Activated naive CD4-positive, alpha-beta T cell treated with anti-CD3 and anti-CD28 coated beads, Interleukin-2, amount 10 ng/mL, durations not matched to agents 7 days and 5 days (primary cell): ENCODE measurements around the gene CCDC92.

ENCODE experiments used
- CTCF ChIA-PET: fragments of 350-600 bp; sonication (Branson Sonifier 250); formaldehyde crosslinking; loops from one replicate; lab custom pipeline; 2021; ENCODE audit warnings: antibody characterized with exemption; lab: Charles Lee
- DNase-seq: peaks from one replicate; pipeline ENCODE4 v3.0.0-alpha.2; 2020
- H3K27ac Mint-ChIP-seq: one replicate; pipeline ENCODE4 v1.8.0; 2021; ENCODE audit warnings: mild to moderate bottlenecking, moderate library complexity, mixed read lengths
- H3K27me3 Mint-ChIP-seq: one replicate; pipeline ENCODE4 v1.8.0; 2021; ENCODE audit warnings: mild to moderate bottlenecking, mixed read lengths
- H3K36me3 Mint-ChIP-seq: one replicate; pipeline ENCODE4 v1.8.0; 2021; ENCODE audit warnings: mixed read lengths
- H3K4me1 Mint-ChIP-seq: one replicate; pipeline ENCODE4 v1.8.0; 2021; ENCODE audit warnings: mixed read lengths
- H3K4me3 Mint-ChIP-seq: one replicate; pipeline ENCODE4 v1.8.0; 2021; ENCODE audit warnings: mild to moderate bottlenecking, moderate library complexity, mixed read lengths
- H3K9me3 Mint-ChIP-seq: one replicate; pipeline ENCODE4 v1.8.0; 2021; ENCODE audit warnings: mixed read lengths

Gene CCDC92

GRCh38 chr12:123907726-123908476 is 64.7 kb downstream of the CCDC92 start:
- Mint-ChIP-seq H3K27me3 (peaks cover 17% of the 10 kb centered on the region), H3K4me3 (no peak overlapping the region), H3K4me1 (peaks cover 5% of the 10 kb centered on the region), H3K9me3 (no peaks in the 10 kb centered on the region), H3K36me3 (no peaks in the 10 kb centered on the region), H3K27ac (no peak overlapping the region)
- no peak for DNase-seq
- CTCF ChIA-PET = interaction anchor here (6.1 kb wide), 1 partner anchor 77 kb away, joined by 63 read pairs; no protein-coding TSS in a partner anchor

- CTCF ChIA-PET = interaction anchor here (1.3 to 6.1 kb wide), 2 partner anchors 78 to 100 kb away, joined by 4 to 63 read pairs; no protein-coding TSS in a partner anchor
- peaks cover 5% of the 10 kb centered on the region for H3K4me1 Mint-ChIP-seq
- no peak overlapping the region for H3K27ac Mint-ChIP-seq
- H3K4me3 Mint-ChIP-seq = no peak overlapping the region
- H3K9me3 Mint-ChIP-seq = no peaks in the 10 kb centered on the region
- H3K36me3 Mint-ChIP-seq = no peaks in the 10 kb centered on the region
- peaks cover 25% of the 10 kb centered on the region for H3K27me3 Mint-ChIP-seq
- DNase-seq = no peak
Measured at GRCh38 chr12:123906711-123907420, 65.8 kb downstream of the CCDC92 start.

GRCh38 chr12:123905319-123905925 is 67.2 kb downstream of the CCDC92 start:
- no peak overlapping the region for H3K4me3 Mint-ChIP-seq
- H3K27me3 Mint-ChIP-seq = peaks cover 35% of the 10 kb centered on the region
- CTCF ChIA-PET = interaction anchor here (0.5 to 6.1 kb wide), 20 partner anchors 9 to 860 kb away, joined by 3 to 63 read pairs (median 4); no protein-coding TSS in a partner anchor
- no peak overlapping the region for H3K27ac Mint-ChIP-seq
- peaks cover 8% of the 10 kb centered on the region for H3K4me1 Mint-ChIP-seq
- no peaks in the 10 kb centered on the region for H3K9me3 Mint-ChIP-seq
- H3K36me3 Mint-ChIP-seq = no peaks in the 10 kb centered on the region
- peak; percentile 79 for DNase-seq

GRCh38 chr12:123903301-123904065 is 69.1 kb downstream of the CCDC92 start:
- Mint-ChIP-seq H3K4me3 (no peak overlapping the region), H3K36me3 (no peaks in the 10 kb centered on the region), H3K27me3 (peaks cover 36% of the 10 kb centered on the region), H3K27ac (no peak overlapping the region), H3K4me1 (peaks cover 8% of the 10 kb centered on the region), H3K9me3 (no peaks in the 10 kb centered on the region)
- CTCF ChIA-PET = interaction anchor here (0.9 to 6.1 kb wide), 7 partner anchors 24 to 129 kb away, joined by 3 to 63 read pairs (median 13); no protein-coding TSS in a partner anchor
- DNase-seq = no peak

GRCh38 chr12:123902821-123903220 is 69.8 kb downstream of the CCDC92 start:
- no peak overlapping the region for H3K4me3 Mint-ChIP-seq
- CTCF ChIA-PET = interaction anchor here (3.9 to 6.1 kb wide), 2 partner anchors 82 to 129 kb away, joined by 29 to 63 read pairs; no protein-coding TSS in a partner anchor
- H3K4me1 Mint-ChIP-seq = peaks cover 8% of the 10 kb centered on the region
- H3K36me3 Mint-ChIP-seq = no peaks in the 10 kb centered on the region
- H3K27me3 Mint-ChIP-seq = peaks cover 36% of the 10 kb centered on the region
- no peak overlapping the region for H3K27ac Mint-ChIP-seq
- DNase-seq = no peak
- no peaks in the 10 kb centered on the region for H3K9me3 Mint-ChIP-seq

- peaks cover 32% of the 10 kb centered on the region for H3K27me3 Mint-ChIP-seq
- no peak overlapping the region for H3K27ac Mint-ChIP-seq
- no peak overlapping the region for H3K4me3 Mint-ChIP-seq
- no peak for DNase-seq
- no peaks in the 10 kb centered on the region for H3K9me3 Mint-ChIP-seq
- peaks cover 8% of the 10 kb centered on the region for H3K4me1 Mint-ChIP-seq
- no peaks in the 10 kb centered on the region for H3K36me3 Mint-ChIP-seq
- CTCF ChIA-PET = interaction anchor here (0.6 to 1.8 kb wide), 5 partner anchors 32 to 138 kb away, joined by 3 to 8 read pairs (median 4); no protein-coding TSS in a partner anchor
Measured at GRCh38 chr12:123900871-123901376, 71.7 kb downstream of the CCDC92 start.

GRCh38 chr12:123899368-123899767 is 73.3 kb downstream of the CCDC92 start:
- Mint-ChIP-seq H3K9me3 (no peaks in the 10 kb centered on the region), H3K4me3 (no peak overlapping the region), H3K36me3 (no peaks in the 10 kb centered on the region), H3K4me1 (peaks cover 4% of the 10 kb centered on the region), H3K27me3 (peaks cover 28% of the 10 kb centered on the region), H3K27ac (no peak overlapping the region)
- CTCF ChIA-PET = interaction anchor here (0.8 kb wide), 1 partner anchor 39 kb away, joined by 4 read pairs; no protein-coding TSS in a partner anchor
- no peak for DNase-seq

GRCh38 chr12:123898673-123899072 is 74.0 kb downstream of the CCDC92 start:
- no peak overlapping the region for H3K4me3 Mint-ChIP-seq

GRCh38 chr12:123897221-123897620 is 75.4 kb downstream of the CCDC92 start:
- Mint-ChIP-seq H3K4me1 (peaks cover 4% of the 10 kb centered on the region), H3K27ac (no peak overlapping the region), H3K27me3 (peaks cover 13% of the 10 kb centered on the region), H3K4me3 (no peak overlapping the region), H3K9me3 (no peaks in the 10 kb centered on the region), H3K36me3 (no peaks in the 10 kb centered on the region)
- CTCF ChIA-PET = no interaction called here
- no peak for DNase-seq

More at GRCh38 chr12:123898673-123899072, 74.0 kb downstream of the CCDC92 start:
- peaks cover 23% of the 10 kb centered on the region for H3K27me3 Mint-ChIP-seq
- no peak for DNase-seq
- peaks cover 4% of the 10 kb centered on the region for H3K4me1 Mint-ChIP-seq
- CTCF ChIA-PET = no interaction called here
- no peaks in the 10 kb centered on the region for H3K36me3 Mint-ChIP-seq
- H3K9me3 Mint-ChIP-seq = no peaks in the 10 kb centered on the region
- H3K27ac Mint-ChIP-seq = no peak overlapping the region

- no peak overlapping the region for H3K4me3 Mint-ChIP-seq
- H3K9me3 Mint-ChIP-seq = no peaks in the 10 kb centered on the region
- no peaks in the 10 kb centered on the region for H3K36me3 Mint-ChIP-seq
- H3K27me3 Mint-ChIP-seq = peaks cover 15% of the 10 kb centered on the region
- DNase-seq = no peak
- peaks cover 4% of the 10 kb centered on the region for H3K4me1 Mint-ChIP-seq
- CTCF ChIA-PET = interaction anchor here (0.7 kb wide), 1 partner anchor 904 kb away, joined by 3 read pairs; no protein-coding TSS in a partner anchor
- H3K27ac Mint-ChIP-seq = no peak overlapping the region
Measured at GRCh38 chr12:123896767-123897166, 75.9 kb downstream of the CCDC92 start.

- H3K9me3 Mint-ChIP-seq = no peaks in the 10 kb centered on the region
- H3K27me3 Mint-ChIP-seq = peaks cover 5% of the 10 kb centered on the region
- no peaks in the 10 kb centered on the region for H3K36me3 Mint-ChIP-seq
- H3K4me1 Mint-ChIP-seq = no peaks in the 10 kb centered on the region
- H3K27ac Mint-ChIP-seq = no peak overlapping the region
- CTCF ChIA-PET = no interaction called here
- no peak for DNase-seq
- H3K4me3 Mint-ChIP-seq = no peak overlapping the region
Measured at GRCh38 chr12:123895451-123895850, 77.2 kb downstream of the CCDC92 start.

- H3K9me3 Mint-ChIP-seq = no peaks in the 10 kb centered on the region
- no peak overlapping the region for H3K27ac Mint-ChIP-seq
- DNase-seq = no peak
- H3K4me3 Mint-ChIP-seq = no peak overlapping the region
- H3K27me3 Mint-ChIP-seq = peaks cover 4% of the 10 kb centered on the region
- no peaks in the 10 kb centered on the region for H3K4me1 Mint-ChIP-seq
- CTCF ChIA-PET = no interaction called here
- no peaks in the 10 kb centered on the region for H3K36me3 Mint-ChIP-seq
Measured at GRCh38 chr12:123894823-123895345, 77.7 kb downstream of the CCDC92 start.

- Mint-ChIP-seq H3K4me3 (no peak overlapping the region), H3K27me3 (peaks cover 8% of the 10 kb centered on the region), H3K27ac (no peak overlapping the region), H3K9me3 (no peaks in the 10 kb centered on the region), H3K4me1 (no peaks in the 10 kb centered on the region), H3K36me3 (no peaks in the 10 kb centered on the region)
- CTCF ChIA-PET = no interaction called here
- DNase-seq = no peak
Measured at GRCh38 chr12:123893276-123893675, 79.4 kb downstream of the CCDC92 start.
